CMK (cell line): Measurements from ENCODE around the gene IGFN1.
"Not testable (repeated sequence)": the region's sequence is repeated elsewhere in the genome, so short reads cannot be mapped to it uniquely, and the experiment has no call there.

Experiments used
- DNase-seq: peaks from one replicate; pipeline ENCODE4 v3.0.0-alpha.2; 2010; ENCODE audit warnings: low read depth

The IGFN1 gene

GRCh38 chr1:201250326-201251011, 59.8 kb downstream of the IGFN1 start:
- no peak for DNase-seq

- DNase-seq: no peak
Observed at GRCh38 chr1:201251411-201251810, 60.8 kb downstream of the IGFN1 start.

- no peak for DNase-seq
Observed at GRCh38 chr1:201251851-201252430, 61.3 kb downstream of the IGFN1 start.

- DNase-seq: no peak
Observed at GRCh38 chr1:201252944-201253371, 62.3 kb downstream of the IGFN1 start.

GRCh38 chr1:201253411-201253810, 62.8 kb downstream of the IGFN1 start:
- DNase-seq: no peak

GRCh38 chr1:201253906-201254624, 63.4 kb downstream of the IGFN1 start:
- no peak for DNase-seq

GRCh38 chr1:201254625-201255478, 64.2 kb downstream of the IGFN1 start:
- peak; percentile 34 for DNase-seq

- DNase-seq: no peak
Observed at GRCh38 chr1:201255479-201256362, 65.1 kb downstream of the IGFN1 start.

GRCh38 chr1:201258132-201258531, 67.5 kb downstream of the IGFN1 start:
- not testable (repeated sequence) for DNase-seq

- DNase-seq: no peak
Observed at GRCh38 chr1:201258763-201259230, 68.2 kb downstream of the IGFN1 start.

- DNase-seq: no peak
Observed at GRCh38 chr1:201259476-201260235, 69.0 kb downstream of the IGFN1 start.

- no peak for DNase-seq
Observed at GRCh38 chr1:201260236-201260590, 69.6 kb downstream of the IGFN1 start.

GRCh38 chr1:201260648-201261311, 70.2 kb downstream of the IGFN1 start:
- no peak for DNase-seq

- DNase-seq: no peak
Observed at GRCh38 chr1:201261771-201262547, 71.3 kb downstream of the IGFN1 start.

GRCh38 chr1:201262963-201263608, 72.5 kb downstream of the IGFN1 start:
- no peak for DNase-seq

GRCh38 chr1:201264072-201264471, 73.4 kb downstream of the IGFN1 start:
- no peak for DNase-seq

GRCh38 chr1:201264554-201264953, 73.9 kb downstream of the IGFN1 start:
- no peak for DNase-seq

GRCh38 chr1:201265756-201266155, 75.1 kb downstream of the IGFN1 start:
- DNase-seq: no peak

- DNase-seq: no peak
Observed at GRCh38 chr1:201266276-201266675, 75.7 kb downstream of the IGFN1 start.
